Stimulated activated CD4-positive, alpha-beta T cell treated with anti-CD3 and anti-CD28 coated beads, Interleukin-2, amount 100 ng/mL, for 48 hours (primary cell): Measurements from ENCODE around the gene DCC.

ENCODE experiments used
- DNase-seq, 2 donors: peaks; one replicate each; pipeline ENCODE4 v3.0.0-alpha.2; 2020

DCC gene

DNA sequence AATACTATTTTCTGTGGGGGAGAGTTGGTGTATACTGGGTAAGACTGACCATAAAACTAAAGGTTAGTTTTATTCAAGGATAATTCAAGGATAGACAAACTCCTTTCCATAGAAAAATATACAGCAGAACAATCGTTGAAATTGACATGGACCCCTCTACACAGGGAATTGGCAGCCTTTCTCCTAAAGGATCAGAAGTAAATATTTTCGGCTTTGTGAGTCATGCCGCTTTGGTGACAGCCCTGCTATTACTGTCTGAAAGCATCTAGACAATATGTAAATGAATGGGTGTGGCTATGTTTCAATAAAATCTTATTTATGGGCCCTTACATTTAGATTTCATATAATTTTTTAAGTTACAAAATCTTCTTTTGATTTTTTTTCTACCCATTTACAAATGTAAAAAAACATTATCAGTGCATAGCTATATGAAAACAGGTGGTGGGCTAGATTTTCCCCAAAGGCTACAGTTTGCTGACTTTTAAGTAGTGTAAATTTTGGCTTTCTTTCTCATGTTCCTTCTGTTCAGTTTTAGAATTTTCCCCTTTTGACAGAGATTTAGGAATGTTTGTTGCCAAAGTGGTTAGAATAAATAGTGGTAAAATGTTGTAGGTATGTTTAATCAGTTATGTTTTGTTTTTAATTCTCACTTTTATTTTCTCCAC, 270.6 kb downstream of the DCC start:
- DNase-seq = no peak

DNA sequence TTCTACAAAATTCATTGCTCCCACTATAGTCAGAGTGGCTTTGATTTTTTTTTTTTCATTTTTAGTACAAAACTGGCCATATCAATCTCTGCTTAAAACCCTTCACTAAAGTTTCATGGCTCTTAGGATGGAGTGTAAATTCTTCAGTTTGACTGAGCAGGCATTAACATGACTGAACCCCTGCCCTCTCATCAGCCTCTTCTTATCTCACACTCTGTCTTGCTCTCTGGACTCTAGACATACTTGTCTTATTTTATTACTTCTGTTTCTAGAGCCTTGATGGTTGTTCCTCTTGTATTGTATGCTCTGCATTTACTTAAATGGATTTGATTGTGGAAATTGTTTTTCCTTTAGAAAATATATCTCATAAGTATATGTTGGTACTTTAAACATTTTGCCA, 272.4 kb downstream of the DCC start:
- no peak for DNase-seq

DNA sequence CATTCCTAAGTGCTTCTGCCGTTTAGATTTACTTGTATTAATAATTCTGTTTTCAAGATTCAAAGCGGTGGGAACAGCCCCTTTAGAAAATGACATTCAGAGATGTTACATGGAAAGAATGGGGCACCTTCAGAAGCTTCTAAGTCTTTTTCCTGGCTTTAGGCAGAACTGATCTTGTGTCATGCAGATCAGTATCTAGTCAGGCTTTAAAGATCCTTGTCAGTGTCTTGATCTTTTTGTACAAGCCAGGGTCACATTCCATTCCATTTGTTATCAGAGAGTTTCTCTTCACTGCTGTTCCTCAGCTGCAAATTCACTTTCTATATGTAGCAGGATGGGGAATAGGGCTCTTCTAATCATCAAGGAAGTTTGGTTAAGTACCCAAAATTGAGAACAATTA, 275.3 kb downstream of the DCC start:
- DNase-seq = no peak

DNA sequence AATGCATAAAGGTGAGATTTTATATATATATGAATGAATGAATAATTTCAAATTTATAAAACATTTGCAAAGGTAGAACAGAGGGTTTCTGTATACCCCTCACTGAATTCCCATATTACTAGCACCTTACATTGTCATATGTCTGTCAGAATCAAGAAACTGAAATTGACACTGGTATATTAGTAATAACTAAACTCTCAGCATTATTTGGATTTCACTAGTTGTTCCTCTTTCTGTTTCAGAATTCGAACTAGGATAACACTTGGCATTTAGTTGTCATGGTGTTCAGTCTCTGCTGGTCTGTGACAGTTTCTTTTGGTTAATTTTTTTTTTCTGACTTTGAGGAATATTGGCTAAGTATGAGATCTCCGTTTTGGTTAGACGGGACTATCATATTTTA, 275.9 kb downstream of the DCC start:
- no peak for DNase-seq

DNA sequence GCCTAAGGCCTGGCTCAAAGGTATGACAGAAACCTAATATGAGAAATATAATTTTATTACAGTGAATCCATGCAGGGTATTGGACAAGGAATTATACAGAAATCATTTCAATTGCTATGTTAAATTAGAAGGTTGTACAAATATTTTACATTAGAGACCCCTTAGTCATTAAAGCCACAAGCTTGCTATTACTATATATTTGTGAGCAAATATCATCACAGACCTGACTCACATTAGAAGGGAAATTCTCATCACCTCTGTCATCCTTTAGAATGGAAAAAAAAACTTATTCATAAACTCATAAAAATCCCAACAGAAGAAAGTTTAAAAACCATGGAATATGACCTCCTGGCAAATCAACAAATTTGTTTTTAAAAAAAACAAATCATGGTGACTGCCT, 277.9 kb downstream of the DCC start:
- no peak for DNase-seq

DNA sequence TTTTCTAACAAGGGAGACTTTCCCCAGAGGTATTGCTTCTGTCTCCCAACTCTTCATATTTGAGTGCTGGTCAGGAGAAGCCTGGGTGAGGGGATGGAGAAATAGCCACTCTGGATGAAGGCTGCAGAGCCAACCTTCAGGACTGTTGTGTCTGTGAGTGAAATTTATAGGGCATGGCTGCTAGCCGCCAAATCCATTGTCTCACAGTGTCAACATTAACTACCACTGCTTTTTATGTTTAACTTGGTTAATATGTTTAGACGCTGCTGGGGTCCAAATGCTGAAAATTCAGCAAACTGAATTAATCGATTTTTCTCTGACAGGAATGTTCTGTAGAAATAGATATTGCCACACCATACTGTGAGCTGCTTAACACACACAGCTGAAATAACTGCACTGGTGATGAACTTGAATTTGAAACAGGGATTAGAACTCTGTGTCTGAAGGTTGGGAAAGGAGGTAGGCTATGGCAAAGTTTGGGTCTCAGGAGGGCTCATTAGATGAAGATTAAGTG, 281.0 kb downstream of the DCC start:
- no peak for DNase-seq

DNA sequence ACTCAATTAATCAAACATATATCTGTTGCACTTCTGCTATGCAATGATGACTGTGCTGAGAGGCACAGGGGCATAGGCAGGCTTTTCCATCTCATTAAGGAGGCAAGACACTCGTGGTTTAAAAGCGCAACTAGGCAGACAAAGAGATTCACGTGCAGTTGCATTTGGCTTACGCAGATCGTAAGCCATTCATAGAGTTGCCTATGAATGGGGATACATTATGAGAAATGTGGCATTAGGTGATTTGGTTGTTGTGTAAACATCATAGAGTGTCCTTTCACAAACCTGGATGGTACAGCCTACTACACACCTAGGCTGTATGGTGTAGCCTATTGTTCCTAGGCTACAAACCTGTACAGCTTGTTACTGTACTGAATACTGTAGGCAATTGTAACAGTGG, 284.7 kb downstream of the DCC start:
- no peak for DNase-seq

DNA sequence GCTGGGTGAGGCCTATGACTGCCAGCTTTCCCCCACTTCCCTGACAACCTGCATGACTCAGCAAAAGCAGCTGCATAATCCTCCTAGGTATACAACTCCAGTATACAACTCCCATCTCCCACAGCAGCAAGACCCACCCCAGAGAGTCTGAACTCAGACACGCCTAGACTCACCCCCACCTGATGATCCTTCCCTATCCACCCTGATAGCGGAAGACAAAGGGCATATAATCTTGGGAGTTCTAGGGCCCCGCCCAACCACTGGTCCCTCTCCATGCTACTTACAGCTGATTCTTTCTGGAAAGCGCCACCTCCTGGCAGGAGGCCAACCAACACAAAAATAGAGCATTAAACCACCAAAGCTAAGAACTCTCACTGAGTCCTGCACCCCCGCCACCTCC, 296.5 kb downstream of the DCC start:
- no peak for DNase-seq

DNA sequence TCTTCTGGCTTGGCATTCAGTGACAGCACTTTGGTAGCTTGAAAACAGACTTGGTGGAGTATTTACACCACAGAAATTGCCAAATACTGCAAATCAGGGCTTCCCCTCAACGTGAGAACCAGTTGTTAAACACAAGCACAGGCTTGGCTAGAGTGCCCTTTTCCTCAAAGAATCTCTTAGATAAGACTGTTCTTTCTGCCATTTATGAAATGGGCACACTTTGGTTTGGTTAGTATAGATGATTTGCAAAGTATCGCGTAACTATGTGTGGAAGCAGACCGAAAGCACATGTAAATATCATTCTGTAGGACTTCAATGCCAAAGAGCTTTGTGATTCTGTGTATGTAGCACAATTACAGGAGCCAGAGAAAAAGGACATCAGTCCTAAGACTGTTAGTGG, 308.2 kb downstream of the DCC start:
- DNase-seq = no peak

DNA sequence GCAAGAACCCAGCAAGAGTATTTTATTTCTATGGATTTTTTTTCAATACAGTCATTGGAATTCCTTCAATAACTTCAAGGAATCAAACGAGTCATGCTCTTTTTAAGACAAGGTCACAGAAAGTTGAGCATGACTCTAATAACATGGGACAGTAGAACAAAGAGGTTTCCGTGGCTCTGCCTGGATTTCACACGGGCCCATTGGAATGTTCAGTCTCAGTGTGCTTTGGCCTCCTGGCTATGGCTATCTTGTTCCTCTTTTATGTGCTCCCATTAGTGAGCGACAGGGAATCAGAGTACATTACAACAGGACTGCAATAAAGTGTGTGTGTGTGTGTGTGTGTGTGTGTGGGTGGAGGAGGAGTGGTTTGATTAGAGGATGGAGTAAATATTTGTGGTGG, 312.4 kb downstream of the DCC start:
- no peak for DNase-seq

DNA sequence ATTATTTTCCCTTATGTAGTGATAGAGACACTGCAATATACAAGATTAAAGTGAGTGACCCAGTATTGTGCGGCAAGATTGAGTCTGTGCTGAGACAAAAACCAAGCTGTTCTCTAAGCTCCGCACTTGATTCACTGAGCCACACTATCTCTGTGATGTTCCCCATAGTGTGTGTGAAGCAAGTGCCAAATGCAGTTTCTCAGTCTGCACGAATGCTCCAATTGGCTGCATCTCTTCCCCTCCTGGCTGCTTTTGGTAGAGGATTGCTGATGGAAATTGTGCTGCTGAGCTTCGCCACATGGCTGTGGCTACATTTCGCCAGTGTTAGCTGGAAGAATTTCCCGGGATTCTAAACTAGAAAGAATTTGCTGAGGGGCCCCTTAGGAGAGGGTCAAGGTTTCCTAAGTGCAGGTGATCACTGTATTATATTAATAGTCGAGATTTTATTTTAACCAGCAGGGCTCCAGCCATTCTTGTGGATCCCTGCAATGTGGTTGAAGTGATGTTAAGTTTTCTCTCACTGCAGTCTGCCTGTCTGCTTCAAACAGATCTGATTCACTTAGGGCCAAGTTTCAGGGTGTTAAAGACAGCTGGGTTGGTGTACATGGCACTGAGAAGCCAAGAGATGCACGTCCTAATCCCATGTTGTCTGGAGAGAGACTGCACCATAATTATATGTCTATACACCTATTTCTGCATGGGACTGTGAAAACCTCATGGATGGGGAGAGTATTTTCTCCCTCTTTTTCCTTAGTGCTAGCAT, 317.2 kb downstream of the DCC start:
- DNase-seq = no peak

DNA sequence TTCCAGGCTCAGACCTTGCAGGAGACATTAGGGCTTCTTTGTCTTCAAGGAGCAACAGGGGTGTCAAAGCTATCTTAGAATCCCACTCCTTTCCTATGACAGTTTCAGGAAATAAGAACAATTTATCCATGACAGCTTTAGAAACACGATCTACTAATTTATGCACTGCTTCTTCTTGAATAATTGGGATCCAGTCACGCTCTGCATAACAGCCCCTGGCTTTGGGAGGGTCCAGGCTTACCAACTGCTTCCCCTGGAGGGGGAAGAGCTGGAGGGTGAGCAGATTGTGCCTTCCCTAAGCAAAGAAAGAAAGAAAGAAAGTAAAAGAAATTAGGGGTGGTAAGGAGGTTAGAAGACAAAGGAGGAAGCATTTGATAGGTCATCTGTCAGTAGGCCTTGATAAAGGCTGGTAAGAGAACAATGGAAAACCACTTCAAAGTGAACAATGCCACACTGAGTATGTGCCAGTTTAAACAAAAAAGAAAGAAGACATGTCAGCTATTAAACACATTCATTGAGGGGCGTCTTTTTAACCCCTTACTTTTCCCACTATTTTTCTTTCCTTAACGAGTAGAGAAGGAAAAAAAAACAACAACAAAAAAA, 327.6 kb downstream of the DCC start:
- no peak for DNase-seq

DNA sequence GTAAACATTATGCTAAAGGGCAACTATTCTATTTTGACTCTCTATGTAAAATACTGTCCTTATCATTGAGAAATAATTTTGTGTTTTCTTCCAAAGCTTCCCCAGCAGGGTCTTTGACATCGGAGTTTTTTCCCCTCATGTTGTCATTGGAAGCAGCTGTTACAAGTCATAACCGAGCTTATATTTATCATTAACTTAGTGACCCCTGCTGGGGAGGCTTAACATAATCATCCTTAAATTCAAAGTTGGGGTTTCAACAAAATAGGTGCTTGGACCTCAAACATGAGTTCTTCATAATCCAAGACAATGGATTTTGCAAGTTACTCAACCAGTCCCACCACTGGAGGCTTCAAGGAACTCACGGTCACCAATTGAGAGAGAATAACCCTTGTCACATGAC, 330.9 kb downstream of the DCC start:
- DNase-seq = no peak

DNA sequence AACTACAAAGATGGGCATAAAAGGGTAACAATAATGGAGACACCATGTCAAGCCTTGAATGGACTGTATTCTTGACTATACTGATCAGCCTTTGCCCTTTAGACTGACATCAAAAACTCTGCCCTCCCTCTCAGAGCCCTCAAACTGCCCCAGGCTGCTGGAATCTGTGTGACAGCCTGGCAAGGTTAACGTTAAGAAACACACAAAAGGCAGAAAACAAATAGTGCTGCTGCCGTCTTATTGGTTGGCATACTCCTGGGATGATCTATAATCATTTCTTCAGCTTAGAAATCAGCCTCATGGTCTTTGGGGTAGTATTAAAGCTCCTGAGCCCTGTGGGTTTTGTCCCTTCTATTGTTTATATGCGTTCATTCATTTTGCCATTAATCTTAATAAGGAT, 338.0 kb downstream of the DCC start:
- DNase-seq = no peak

DNA sequence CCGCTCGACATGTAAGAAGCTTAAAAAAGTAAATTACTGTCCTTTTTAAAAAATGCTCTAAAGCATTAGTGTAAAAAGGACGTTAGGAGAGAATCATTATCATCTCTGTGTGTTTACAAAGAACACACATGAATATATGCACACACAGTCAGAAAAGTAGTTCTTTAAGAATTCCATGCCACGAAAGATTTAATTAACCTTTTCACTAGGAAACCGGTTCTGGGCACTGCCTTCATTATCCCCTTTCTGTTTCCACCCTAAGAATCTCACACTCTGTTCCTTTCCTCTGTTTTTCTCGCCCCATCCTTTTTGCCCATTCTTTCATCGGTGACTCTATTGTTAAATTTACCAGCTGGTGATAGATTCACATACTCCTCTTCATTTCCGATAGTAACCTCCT, 338.6 kb downstream of the DCC start:
- no peak for DNase-seq

DNA sequence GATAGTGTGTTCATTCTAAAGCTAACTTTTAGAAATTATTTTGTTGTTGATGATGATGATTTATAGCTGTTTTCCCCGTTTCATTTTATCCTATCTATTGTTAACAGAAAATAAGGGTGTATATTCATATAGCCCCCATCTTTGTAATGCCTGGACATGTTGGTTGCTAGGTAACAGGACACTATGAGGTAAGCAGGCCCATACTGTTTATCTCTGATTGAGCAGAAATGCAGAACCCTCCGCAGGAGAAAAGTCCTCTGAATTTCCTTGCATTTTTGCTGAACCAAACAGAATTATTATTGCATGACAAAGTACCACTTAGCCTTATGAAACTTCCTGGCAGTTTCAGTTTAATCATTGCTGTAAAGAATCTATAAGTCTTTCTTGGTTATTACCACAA, 339.4 kb downstream of the DCC start:
- DNase-seq = no peak

DNA sequence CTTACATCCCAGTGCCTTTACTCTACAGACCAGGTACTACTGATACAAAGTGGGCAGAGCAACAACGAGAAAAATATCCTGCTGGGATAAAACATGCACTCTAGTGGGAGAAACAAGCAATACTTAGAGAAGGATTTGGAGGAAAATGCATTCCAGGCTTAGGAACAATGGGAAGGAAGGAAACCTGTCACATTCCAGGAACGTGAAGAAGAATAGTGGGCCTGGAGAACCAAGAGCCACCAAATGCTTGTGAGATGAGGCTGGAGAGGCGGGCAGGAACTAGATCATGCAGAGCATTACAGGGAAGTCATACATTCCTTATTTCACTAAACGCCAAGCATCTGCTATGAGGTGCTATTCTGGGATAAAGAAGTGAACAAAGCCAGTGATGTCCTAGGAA, 342.3 kb downstream of the DCC start:
- no peak for DNase-seq

DNA sequence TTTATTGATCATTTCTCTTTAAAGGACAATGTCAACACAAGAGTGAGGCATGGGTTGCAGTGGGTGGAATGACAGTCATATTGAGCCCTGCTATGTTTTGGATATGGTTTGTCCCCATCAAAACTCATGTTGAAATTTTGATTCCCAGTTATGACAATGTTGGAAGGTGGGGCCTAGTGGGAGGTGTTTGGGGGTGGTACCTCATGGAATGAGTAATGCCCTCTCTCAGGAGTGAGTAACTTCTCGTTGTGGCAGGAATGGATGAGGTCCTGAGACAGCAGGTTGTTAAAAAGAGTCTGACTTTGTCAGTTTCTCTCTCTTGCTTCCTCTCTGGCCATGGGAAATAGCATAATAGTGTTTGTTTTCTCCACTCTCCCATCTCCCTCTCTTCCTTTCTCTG, 345.3 kb downstream of the DCC start:
- no peak for DNase-seq

DNA sequence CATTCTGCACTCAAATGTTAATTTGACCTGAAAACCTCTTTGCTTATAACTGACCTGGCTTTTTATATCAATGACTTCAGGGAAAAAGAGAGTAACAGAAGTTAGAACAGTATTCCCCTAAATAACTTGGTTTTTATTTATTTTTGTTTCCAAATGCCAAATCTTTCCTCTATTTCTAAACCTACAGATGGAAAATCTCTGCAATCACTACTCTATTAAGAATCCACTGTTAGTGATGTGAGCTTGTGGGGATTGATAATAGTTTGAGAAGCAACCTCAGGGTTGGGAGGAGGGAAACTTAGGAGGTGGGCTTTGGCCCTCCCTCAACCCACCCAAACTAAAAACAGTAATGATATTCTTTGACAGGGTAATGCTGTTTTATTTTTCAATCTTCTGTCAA, 351.8 kb downstream of the DCC start:
- DNase-seq = no peak

DNA sequence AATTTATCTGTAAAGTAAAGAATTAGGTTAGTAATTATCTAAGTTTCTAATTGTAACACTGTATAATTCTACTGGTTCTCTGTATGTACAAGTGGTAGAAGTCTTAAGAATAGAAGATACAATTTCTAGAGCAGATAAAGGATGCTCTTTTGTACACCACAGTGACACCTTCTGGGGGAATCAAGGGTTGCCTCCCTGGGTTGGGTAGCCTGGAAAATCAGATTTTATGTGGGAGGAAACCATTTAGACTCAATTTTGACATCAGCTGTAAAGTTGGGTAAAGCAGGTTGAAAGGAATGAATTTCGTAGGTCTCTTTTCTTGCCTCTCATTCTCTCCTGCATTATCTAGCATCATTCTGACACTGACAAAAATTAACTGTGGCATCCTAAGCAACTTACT, 354.8 kb downstream of the DCC start:
- DNase-seq = no peak

DNA sequence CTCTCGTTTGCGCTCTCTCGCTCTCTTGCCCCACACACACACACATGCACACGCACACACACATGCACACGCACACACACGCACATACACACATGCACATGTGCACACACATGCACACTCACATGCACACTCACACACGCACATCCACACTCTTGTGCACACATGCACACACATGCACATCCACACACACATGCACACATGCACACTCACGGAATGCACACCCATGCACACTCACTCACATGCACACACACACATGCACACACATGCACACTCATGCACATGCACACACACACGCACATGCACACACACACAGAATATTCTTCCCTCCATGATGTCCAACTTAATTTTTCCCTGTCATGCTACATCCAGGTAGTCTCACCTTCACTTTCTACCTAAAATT, 360.1 kb downstream of the DCC start:
- no peak for DNase-seq

DNA sequence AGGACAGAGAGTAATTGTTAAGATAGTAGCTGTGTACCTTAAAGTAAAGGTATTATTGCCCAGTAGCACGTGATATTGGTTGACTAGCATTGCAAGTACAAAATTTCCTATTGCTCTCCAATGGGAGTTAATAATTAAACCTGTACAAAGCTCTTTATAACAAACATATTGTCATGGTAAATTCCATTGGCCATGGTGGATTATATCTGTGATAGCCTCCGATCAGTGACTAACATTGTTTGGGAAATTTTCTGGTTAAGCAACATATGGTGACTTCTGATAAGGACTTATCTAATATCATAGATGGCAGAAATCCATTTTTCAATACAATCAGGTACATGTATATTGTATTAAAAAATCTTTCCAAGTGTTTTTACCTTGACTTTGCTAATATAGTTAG, 360.8 kb downstream of the DCC start:
- no peak for DNase-seq

DNA sequence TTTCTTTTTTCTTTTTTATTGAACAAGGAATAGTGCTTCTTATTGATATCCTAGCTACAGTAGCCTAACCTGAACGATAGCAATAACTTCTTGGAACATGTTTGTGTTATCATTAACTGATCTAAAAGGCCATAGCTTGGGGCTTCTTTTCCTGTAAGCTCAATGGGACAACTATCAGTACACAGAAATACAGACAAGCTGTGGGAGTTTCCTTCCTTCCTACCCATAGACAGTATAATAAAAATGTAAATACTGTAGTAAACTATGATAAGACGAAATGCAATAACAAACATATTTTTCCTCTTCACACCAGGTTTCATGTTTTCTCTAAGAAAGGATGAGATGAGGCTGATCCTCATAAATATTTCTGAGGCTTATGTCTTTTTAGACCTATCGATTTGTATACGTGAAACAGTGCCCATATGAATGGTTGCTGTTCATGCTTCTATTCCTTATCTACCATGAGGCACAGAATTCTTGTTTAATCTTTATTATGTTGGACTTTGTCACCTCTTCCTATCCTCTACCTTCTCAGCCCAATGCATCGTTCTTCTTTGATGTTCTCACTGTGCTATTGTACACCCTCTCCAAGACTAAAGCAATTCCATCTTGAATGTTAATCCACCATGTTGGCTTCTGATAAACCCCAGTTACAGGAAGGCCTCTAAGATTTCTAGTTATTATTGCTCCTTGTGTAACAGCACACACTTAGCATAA, 361.4 kb downstream of the DCC start:
- DNase-seq = no peak

DNA sequence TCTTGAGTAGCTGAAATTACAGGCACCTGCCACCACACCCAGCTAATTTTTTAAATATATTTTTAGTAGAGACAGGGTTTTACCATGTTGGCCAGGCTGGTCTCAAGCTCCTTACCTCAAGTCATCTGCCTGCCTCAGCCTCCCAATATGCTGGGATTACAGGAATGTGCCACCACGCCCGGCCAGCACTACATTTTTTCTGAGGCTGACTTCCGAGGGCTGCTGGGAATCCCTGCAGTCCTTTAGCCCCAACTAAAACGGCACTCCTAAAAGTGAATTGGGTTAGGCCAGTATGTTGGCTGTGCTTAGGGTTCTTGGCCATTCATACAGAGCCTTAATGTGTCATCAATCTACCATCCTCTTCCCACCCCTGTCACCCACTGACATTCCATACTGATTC, 375.4 kb downstream of the DCC start:
- DNase-seq = no peak
